Heart left ventricle (tissue), 13 donors: ENCODE measurements around the gene ERBB4.

Experiments
- CTCF ChIP-seq, 12 donors: fragments of 200-600 bp; sonication (generic) in 4 of 12; IDR thresholded peaks; one replicate each; pipeline versions ENCODE4 v1.5.0 to v1.8.0; 2018 to 2022; ENCODE audit warnings: antibody characterized with exemption in 12 of 12, mild to moderate bottlenecking in 5 of 12
- POLR2A ChIP-seq, 2 donors: fragments of 450-650 bp; IDR thresholded peaks; one replicate each; pipeline ENCODE4 v1.6.1; 2017; ENCODE audit warnings: antibody characterized with exemption in 2 of 2, mild to moderate bottlenecking in 2 of 2, moderate library complexity in 2 of 2
- donor health status: ischemic (EF 13 %, LVEDD 7.1; RV severe dilation, severe dysfunction).
- donor health status: DM: no; HTN: yes; CAD: no.
- donor health status: DM: no; HTN: no; CAD: no.
- donor health status: ischemic (EF 25% LVEDD 6.9; RV normal size, moderate dysfunction).
- donor health status: ischemic (EF 25% LVEDD 5.7; RV mildly dilated, moderate dysfunction).
- donor health status: ischemic (EF 35%, LVEDD 5.7; RV mildly dilated, moderate dysfunction).
- donor health status: nonischemic (EF 11% LVEDD 7.7; RV severe dilation, severe dysfunction).
- donor health status: DM: yes; HTN: yes; CAD: no.
- donor health status: PGD.
- donor health status: ischemic (EF 29% LVEDD 5.4; RV normal size, mild dysfunction).
- donor health status: nonischemic (EF 23%, LVEDD 6.1; RV moderate dilation, normal function).

- no peak for TF ChIP-seq CTCF (IDR thresholded peaks at IDR 0.05)
- TF ChIP-seq POLR2A (IDR thresholded peaks at IDR 0.05), result no peak
Measured at GRCh38 chr2:211934811-211935210, 603.8 kb downstream of the ERBB4 start.
